CD14-positive monocyte (primary cell): ENCODE measurements around the gene INPP4B. TPM values are rescaled to one million over a fixed set of nuclear protein-coding genes. Genes with fewer than 3 reads are reported as not detected.

ENCODE experiments used
- DNase-seq, 3 donors: peaks; one replicate each; pipeline ENCODE4 v3.0.0-alpha.2; 2011 to 2022
- H2AFZ ChIP-seq: 2 replicates; pipeline ENCODE4 v1.6.0; 2012; ENCODE audit warnings: mild to moderate bottlenecking, low read depth, low read length, inconsistent platforms; ENCODE audit not compliant: insufficient read depth, poor library complexity, severe bottlenecking
- H3K27ac ChIP-seq, 2 donors: 1 replicate in 1 of 2; 2 replicates in 1 of 2; pipeline ENCODE4 v1.5.1; 2012 to 2013; ENCODE audit warnings: low read length in 2 of 2, control low read depth in 1 of 2, inconsistent platforms in 1 of 2, low read depth in 1 of 2, mild to moderate bottlenecking in 1 of 2
- H3K27me3 ChIP-seq, 2 donors: one replicate each; pipeline versions ENCODE4 v1.6.0 to v1.6.1; 2011 to 2013; ENCODE audit warnings: low read length in 2 of 2; ENCODE audit not compliant: control insufficient read depth in 2 of 2, insufficient read depth in 2 of 2
- H3K36me3 ChIP-seq, 2 donors: replicated peaks in 1 of 2; 1 replicate in 1 of 2; 2 replicates in 1 of 2; pipeline versions ENCODE4 v1.5.1 to v1.6.1; 2012 to 2013; ENCODE audit warnings: low read length in 2 of 2, control low read depth in 1 of 2, inconsistent platforms in 1 of 2, mild to moderate bottlenecking in 1 of 2; ENCODE audit not compliant: insufficient read depth in 2 of 2, control insufficient read depth in 1 of 2
- H3K4me1 ChIP-seq, 2 donors: 1 replicate in 1 of 2; 2 replicates in 1 of 2; pipeline versions ENCODE4 v1.5.1 to v1.6.1; 2012 to 2013; ENCODE audit warnings: low read length in 2 of 2, control low read depth in 1 of 2, inconsistent platforms in 1 of 2, mild to moderate bottlenecking in 1 of 2, moderate library complexity in 1 of 2; ENCODE audit not compliant: insufficient read depth in 2 of 2, control insufficient read depth in 1 of 2
- H3K4me2 ChIP-seq: replicated peaks from 2 replicates; pipeline ENCODE3; 2012; ENCODE audit warnings: low read length, moderate library complexity, mild to moderate bottlenecking; ENCODE audit not compliant: poor library complexity, severe bottlenecking; ENCODE audit errors: extremely low read depth
- H3K4me3 ChIP-seq, 3 experiments: fragments of 200-600 bp in 1 of 3; sonication (generic) in 1 of 3; replicated peaks in 1 of 3; 1 replicate in 2 of 3; 2 replicates in 1 of 3; pipeline ENCODE4 v1.5.1; 2011 to 2013; ENCODE audit warnings: low read length in 3 of 3, mild to moderate bottlenecking in 3 of 3, control low read depth in 2 of 3, low read depth in 2 of 3, inconsistent platforms in 1 of 3, moderate library complexity in 1 of 3
- H3K79me2 ChIP-seq: 2 replicates; pipeline ENCODE4 v1.6.0; 2012; ENCODE audit warnings: mild to moderate bottlenecking, control low read depth, inconsistent platforms, low read length, moderate library complexity; ENCODE audit not compliant: insufficient read depth
- H3K9ac ChIP-seq: 2 replicates; pipeline ENCODE4 v1.6.0; 2017; ENCODE audit warnings: low read length, mild to moderate bottlenecking; ENCODE audit not compliant: insufficient read depth, poor library complexity, severe bottlenecking
- H3K9me3 ChIP-seq, 2 donors: replicated peaks in 1 of 2; 1 replicate in 1 of 2; 2 replicates in 1 of 2; pipeline versions ENCODE4 v1.5.1 to v1.6.1; 2012 to 2013; ENCODE audit warnings: low read length in 2 of 2, control low read depth in 1 of 2; ENCODE audit not compliant: control insufficient read depth in 1 of 2, insufficient read depth in 1 of 2
- H4K20me1 ChIP-seq: 2 replicates; pipeline ENCODE4 v1.6.0; 2012; ENCODE audit warnings: mild to moderate bottlenecking, low read length, control low read depth, moderate library complexity; ENCODE audit not compliant: insufficient read depth
- H3K27ac Mint-ChIP-seq, 7 donors: one replicate each; pipeline ENCODE4 v1.8.0; 2020; ENCODE audit warnings: mild to moderate bottlenecking in 7 of 7, mixed read lengths in 7 of 7, moderate library complexity in 6 of 7, inconsistent platforms in 2 of 7
- H3K27me3 Mint-ChIP-seq, 3 donors: one replicate each; pipeline ENCODE4 v1.8.0; 2021 to 2022; ENCODE audit warnings: low read depth in 3 of 3, mild to moderate bottlenecking in 3 of 3, mixed read lengths in 3 of 3, moderate library complexity in 3 of 3, inconsistent platforms in 1 of 3
- H3K36me3 Mint-ChIP-seq, 2 donors: one replicate each; pipeline ENCODE4 v1.8.0; 2020; ENCODE audit warnings: mixed read lengths in 2 of 2, inconsistent platforms in 1 of 2, mild to moderate bottlenecking in 1 of 2
- H3K4me1 Mint-ChIP-seq: one replicate; pipeline ENCODE4 v1.8.0; 2020; ENCODE audit warnings: mild to moderate bottlenecking, mixed read lengths
- H3K4me3 Mint-ChIP-seq, 2 donors: one replicate each; pipeline ENCODE4 v1.8.0; 2020; ENCODE audit warnings: mild to moderate bottlenecking in 2 of 2, mixed read lengths in 2 of 2, moderate library complexity in 1 of 2
- H3K9me3 Mint-ChIP-seq, 7 donors: one replicate each; pipeline ENCODE4 v1.8.0; 2020 to 2022; ENCODE audit warnings: mixed read lengths in 7 of 7, mild to moderate bottlenecking in 6 of 7, moderate library complexity in 6 of 7, inconsistent platforms in 2 of 7
- WGBS: methylation state at CpG from one replicate; pipeline ENCODE4 v1.1.5; 2013; ENCODE audit warnings: missing lambda C conversion rate; ENCODE audit not compliant: insufficient coverage; 5-methylcytosine and 5-hydroxymethylcytosine counted together
- intact Hi-C, 2 donors: fragments of 100-400 bp; cut with micrococcal nuclease; formaldehyde crosslinking; loops; one replicate each; pipeline versions ENCODE4 v1.15.0 to v1.15.1; 2023
- polyA plus RNA-seq, 3 donors: library from polyadenylated mRNA; depleted of rRNA in 1 of 3; unstranded in 2 of 3; stranded (reverse) in 1 of 3; fragments of 300-500 nt in 2 of 3; fragments of >200 nt in 1 of 3; fragmentation: Illumina TruSeq in 2 of 3; gene quantifications; 1 replicate in 2 of 3; 2 replicates in 1 of 3; pipeline ENCODE4 v1.2.3, GENCODE V29; 2012 to 2021
- TF ChIP-seq, protein P1 (sequence below): fragments of 200-600 bp; IDR thresholded peaks from one replicate; pipeline ENCODE4 v1.8.0; 2022; ENCODE audit warnings: antibody characterized with exemption, mild to moderate bottlenecking

The INPP4B gene
- polyA plus RNA-seq, 3 donors = 0.13 to 0.38 (median 0.22) TPM

DNA sequence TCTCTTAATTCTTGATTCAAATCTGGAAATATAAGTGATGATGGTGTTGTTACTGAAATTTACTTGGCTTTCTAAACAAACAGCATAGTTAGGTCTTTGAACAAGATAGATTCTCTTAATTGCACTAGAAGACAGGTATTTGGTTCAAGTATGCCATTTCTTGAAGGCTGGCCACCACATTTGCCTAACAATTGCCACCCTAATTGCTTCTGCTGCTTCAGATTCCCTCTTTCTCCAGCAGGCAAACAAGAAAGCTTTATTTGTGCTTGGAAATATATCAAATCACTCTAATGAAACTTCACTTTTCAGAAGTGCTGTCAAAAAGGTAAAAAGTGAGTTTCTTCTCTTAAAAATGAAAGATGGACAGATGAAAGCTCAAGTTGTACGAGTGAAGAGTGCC, 418.6 kb downstream of the INPP4B start:
- Mint-ChIP-seq H3K27me3 (no peaks in the 10 kb centered on the region), H3K4me3 (no peak overlapping the region), H3K4me1 (no peaks in the 10 kb centered on the region), H3K36me3 (no peaks in the 10 kb centered on the region), H3K9me3 (peaks cover 0 to 3% (median 0%) of the 10 kb centered on the region in 7 donors), H3K27ac (no peak overlapping the region)
- Histone ChIP-seq H2AFZ (no peak overlapping the region), H3K36me3 (no peaks in the 10 kb centered on the region), H4K20me1 (no peaks in the 10 kb centered on the region), H3K79me2 (no peaks in the 10 kb centered on the region), H3K9ac (no peak overlapping the region), H3K4me1 (no peaks in the 10 kb centered on the region), H3K4me2 (no peak overlapping the region), H3K27me3 (no peaks in the 10 kb centered on the region), H3K9me3 (no peaks in the 10 kb centered on the region), H3K27ac (no peak overlapping the region), H3K4me3 (no peak overlapping the region)
- TF ChIP-seq, protein P1, sequence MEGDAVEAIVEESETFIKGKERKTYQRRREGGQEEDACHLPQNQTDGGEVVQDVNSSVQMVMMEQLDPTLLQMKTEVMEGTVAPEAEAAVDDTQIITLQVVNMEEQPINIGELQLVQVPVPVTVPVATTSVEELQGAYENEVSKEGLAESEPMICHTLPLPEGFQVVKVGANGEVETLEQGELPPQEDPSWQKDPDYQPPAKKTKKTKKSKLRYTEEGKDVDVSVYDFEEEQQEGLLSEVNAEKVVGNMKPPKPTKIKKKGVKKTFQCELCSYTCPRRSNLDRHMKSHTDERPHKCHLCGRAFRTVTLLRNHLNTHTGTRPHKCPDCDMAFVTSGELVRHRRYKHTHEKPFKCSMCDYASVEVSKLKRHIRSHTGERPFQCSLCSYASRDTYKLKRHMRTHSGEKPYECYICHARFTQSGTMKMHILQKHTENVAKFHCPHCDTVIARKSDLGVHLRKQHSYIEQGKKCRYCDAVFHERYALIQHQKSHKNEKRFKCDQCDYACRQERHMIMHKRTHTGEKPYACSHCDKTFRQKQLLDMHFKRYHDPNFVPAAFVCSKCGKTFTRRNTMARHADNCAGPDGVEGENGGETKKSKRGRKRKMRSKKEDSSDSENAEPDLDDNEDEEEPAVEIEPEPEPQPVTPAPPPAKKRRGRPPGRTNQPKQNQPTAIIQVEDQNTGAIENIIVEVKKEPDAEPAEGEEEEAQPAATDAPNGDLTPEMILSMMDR = no peak
- no peak for DNase-seq
- intact Hi-C loops = no loop called here
- WGBS = no CpG with 5 or more reads among the region's 1 CpG

DNA sequence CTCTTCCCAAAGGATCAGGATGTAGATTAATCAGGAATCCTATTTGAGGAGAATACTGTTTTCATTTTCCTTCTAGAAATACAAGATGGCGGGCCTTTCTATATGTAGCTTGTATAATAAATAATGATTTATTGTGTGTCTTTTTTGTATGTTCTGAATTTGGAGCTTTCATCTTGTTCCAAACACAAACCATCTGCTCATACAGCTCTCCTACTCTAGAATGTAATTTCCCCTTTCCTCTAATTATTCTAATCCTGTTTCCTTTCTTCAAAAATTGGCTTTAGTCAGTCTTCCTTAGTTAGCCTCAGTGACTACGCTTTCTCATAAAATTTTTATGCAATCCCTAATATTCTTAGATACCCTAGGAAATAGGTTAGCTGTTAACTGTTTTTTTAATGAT, 422.2 kb downstream of the INPP4B start:
- no peaks in the 10 kb centered on the region for H3K36me3 ChIP-seq
- no peak overlapping the region for H3K4me2 ChIP-seq
- Mint-ChIP-seq H3K9me3 (peaks cover 0 to 3% (median 0%) of the 10 kb centered on the region in 7 donors), H3K4me1 (no peaks in the 10 kb centered on the region), H3K27me3 (no peaks in the 10 kb centered on the region), H3K36me3 (no peaks in the 10 kb centered on the region), H3K4me3 (no peak overlapping the region), H3K27ac (no peak overlapping the region)
- H3K4me3 ChIP-seq = no peak overlapping the region
- no CpG with 5 or more reads among the region's 2 CpGs for WGBS
- no peaks in the 10 kb centered on the region for H3K4me1 ChIP-seq
- no peaks in the 10 kb centered on the region for H4K20me1 ChIP-seq
- no peak for DNase-seq
- TF ChIP-seq, protein P1 = no peak
- no peaks in the 10 kb centered on the region for H3K27me3 ChIP-seq
- H3K9me3 ChIP-seq = no peaks in the 10 kb centered on the region
- H3K79me2 ChIP-seq = no peaks in the 10 kb centered on the region
- H3K9ac ChIP-seq = no peak overlapping the region
- no peak overlapping the region for H2AFZ ChIP-seq
- H3K27ac ChIP-seq = no peak overlapping the region
- intact Hi-C loops = no loop called here
